ENCODE data around the gene TNRC18.
"Not testable (repeated sequence)": the region's sequence is repeated elsewhere in the genome, so short reads cannot be mapped to it uniquely, and the experiment has no call there.

The TNRC18 gene

GRCh38 chr7:5291301-5291700, 132.3 kb downstream of the TNRC18 start:
- DNase-seq (ENCODE audit: low spot score), result no peak

DNA sequence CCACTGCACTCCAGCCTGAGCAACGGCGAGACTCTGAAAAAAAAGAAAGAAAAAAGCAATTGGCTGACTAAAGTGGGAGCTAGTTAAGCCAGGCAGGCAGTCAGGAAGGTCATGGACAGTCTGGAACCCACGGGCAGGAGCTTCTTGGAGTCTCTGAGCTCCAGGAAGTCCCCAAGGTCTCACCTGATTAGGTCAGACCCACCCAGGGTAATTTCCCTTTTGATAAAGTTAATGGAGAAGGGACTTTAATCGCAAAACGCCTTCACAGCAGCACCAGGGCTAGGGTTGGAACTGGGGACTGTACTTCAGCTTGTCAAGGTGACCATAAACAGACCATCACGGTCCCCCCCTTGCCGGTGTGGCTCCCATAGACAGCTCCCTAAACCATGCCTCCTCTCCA, 134.3 kb downstream of the TNRC18 start:
- no peak for DNase-seq (ENCODE audit: low spot score)

GRCh38 chr7:5288560-5288959, 135.1 kb downstream of the TNRC18 start:
- DNase-seq (ENCODE audit: low spot score), result not testable (repeated sequence)

DNA sequence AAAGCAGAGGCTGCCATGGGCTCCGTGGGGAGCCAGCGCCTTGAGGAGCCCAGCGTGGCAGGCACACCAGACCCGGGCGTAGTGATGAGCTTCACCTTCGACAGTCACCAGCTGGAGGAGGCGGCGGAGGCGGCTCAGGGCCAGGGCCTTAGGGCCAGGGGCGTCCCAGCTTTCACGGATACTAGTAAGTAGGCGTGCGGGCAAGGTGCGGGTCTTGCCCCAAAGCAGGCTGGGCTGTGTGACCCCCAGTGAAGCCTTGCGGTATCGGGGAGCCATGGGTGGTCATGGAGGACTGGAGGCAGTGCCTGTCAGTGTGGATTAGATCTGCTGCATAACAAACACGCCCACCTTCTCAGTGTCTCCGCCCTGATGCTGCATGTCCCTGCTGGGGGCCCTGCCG, 135.8 kb downstream of the TNRC18 start:
- no peak for DNase-seq (ENCODE audit: low spot score)

GRCh38 chr7:5287373-5287772, 136.3 kb downstream of the TNRC18 start:
- not testable (repeated sequence) for DNase-seq (ENCODE audit: low spot score)

- no peak for DNase-seq (ENCODE audit: low spot score)
Measured at GRCh38 chr7:5286933-5287332, 136.7 kb downstream of the TNRC18 start.

GRCh38 chr7:5284304-5285281, 139.0 kb downstream of the TNRC18 start:
- peak; percentile 25 for DNase-seq (ENCODE audit: low spot score)

GRCh38 chr7:5283421-5284303, 140.0 kb downstream of the TNRC18 start:
- no peak for DNase-seq (ENCODE audit: low spot score)

DNA sequence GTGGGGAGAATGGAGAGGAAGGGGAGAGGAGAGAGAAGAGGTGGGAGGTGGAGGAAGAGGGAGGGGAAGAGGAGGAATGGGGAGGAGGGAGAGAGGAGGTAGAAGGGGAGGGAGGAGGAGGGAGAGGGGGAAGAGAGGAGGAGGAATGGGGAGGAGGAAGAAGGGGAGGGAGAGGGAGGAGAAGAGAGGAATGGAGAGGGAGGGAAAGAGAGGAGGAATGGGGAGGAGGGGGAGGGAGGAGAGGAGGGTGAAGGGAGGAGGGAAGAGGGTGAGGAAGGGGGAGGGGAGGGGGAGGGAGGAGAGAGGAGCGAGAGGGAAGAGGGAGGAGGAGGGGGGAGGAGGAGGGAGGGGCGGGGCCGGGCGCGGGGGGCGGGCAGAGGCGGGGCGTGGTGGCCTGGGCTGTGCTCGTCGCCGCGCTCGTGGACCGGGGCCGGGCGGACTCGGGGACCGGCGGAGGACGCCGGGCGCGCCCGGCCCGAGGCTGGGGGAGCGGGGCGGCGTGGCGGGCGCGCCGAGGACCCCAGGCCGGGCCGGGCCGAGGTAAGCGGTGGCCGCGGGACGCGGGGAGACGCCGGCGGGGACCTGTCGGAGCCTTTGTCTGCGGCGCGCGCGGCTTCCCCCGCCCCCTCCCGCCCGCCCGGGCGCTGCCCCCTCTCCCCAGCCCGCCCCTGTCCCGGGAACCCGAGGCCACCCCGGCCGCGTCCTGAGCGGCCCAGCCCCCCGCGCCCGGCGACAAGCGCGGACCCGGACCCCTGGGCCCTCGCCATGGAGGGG, 140.9 kb downstream of the TNRC18 start, which contains the start of gene SLC29A4:
SLC29A4 (plus strand) TSS at position 401 of the 774 bp plus-strand sequence. CDS start 4,874 bp downstream, outside the sequence.
- DNase-seq (ENCODE audit: low spot score), result peak; percentile 73

GRCh38 chr7:5281598-5282500, 141.8 kb downstream of the TNRC18 start:
- DNase-seq (ENCODE audit: low spot score), result not testable (repeated sequence)

DNA sequence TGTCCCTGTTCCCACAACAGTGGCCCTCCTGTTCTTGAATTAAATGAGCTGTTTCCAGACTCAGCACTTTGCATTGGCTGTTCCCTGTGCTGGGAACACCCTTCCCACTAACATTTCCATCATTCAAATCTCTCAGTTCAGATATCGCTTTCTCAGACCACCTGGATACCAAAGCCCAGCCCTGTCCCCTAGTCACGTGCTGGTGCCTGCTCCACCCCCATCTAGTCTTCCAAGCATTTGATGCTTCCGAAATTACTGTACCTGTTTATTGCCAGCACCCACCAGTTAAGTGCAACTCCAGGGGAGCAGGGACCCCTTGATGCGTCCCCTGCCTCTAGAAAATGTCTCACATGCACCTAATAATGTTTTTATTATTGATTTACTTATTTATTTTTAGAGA, 143.9 kb downstream of the TNRC18 start:
- DNase-seq (ENCODE audit: low spot score), result no peak

DNA sequence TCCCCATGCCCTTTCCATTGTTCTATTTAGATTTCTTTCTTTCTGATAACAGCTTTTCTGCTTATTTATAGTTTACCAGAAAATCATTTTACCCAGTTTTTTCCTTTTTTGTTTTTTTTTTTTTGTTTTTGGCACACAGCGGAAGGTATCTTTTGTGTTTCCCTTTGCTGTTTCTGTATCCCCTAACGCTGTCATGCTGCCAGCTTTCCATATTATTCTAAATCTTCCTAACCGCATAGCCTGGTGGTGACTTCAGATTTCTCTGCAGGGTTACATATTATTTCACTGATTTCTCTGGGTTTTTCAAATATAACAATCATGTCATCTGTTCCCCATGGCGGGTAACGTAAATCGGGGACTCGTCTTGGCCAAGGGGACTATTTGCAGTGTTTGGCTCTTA, 144.9 kb downstream of the TNRC18 start:
- DNase-seq (ENCODE audit: low spot score), result no peak

- no peak for DNase-seq (ENCODE audit: low spot score)
Measured at GRCh38 chr7:5276611-5277010, 147.0 kb downstream of the TNRC18 start.

- DNase-seq (ENCODE audit: low spot score), result not testable (repeated sequence)
Measured at GRCh38 chr7:5276123-5276522, 147.5 kb downstream of the TNRC18 start.

GRCh38 chr7:5275510-5275909, 148.1 kb downstream of the TNRC18 start:
- DNase-seq (ENCODE audit: low spot score), result not testable (repeated sequence)

GRCh38 chr7:5274985-5275431, 148.6 kb downstream of the TNRC18 start:
- not testable (repeated sequence) for DNase-seq (ENCODE audit: low spot score)

DNA sequence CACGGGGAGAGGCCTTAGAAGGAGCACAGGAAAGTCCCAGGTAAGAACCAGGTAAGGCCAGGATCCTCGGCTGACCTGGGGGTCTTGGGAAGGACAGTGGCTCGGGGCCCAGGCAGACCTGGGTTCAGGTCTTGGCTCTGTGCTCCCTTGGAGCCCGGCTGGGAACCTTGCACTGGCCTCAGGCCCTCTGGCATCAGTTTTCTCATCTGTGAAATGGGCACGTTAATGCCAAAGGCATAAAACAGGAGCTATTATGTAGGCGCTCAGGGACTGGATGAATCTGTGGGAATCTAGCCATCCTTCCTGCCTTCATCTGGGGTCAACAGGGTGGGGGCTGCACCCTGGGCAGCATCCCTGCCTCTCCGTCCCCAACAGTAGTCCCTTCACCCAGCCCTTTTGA, 149.2 kb downstream of the TNRC18 start:
- DNase-seq (ENCODE audit: low spot score), result no peak

- not testable (repeated sequence) for DNase-seq (ENCODE audit: low spot score)
Measured at GRCh38 chr7:5273831-5274405, 149.7 kb downstream of the TNRC18 start.

DNA sequence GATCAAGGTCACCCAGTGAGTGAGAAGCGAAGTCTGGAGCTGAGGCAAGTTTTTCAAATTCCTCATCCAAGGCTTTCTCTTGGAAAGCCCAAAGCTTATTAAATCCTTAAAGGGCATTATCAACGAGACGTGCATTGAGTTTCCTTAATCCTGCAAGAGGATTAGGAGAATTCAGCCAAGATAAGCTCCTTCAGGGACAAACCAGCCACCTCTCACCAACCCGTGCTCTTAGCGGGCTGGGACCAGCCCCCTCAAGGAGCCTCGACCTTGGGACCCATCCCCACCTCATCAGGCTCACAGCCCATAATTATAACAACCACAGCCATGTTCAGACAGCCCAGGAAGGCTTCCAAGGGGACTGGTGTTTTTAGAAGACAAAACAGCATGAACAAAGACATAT, 152.8 kb downstream of the TNRC18 start:
- no peak for DNase-seq (ENCODE audit: low spot score)

GRCh38 chr7:5269992-5270657, 153.5 kb downstream of the TNRC18 start:
- not testable (repeated sequence) for DNase-seq (ENCODE audit: low spot score)
